DMS 273 treated with DMSO at 0.1 percent for 48 hours (cell line): ENCODE results near the gene CLDN7.
A peak's percentile ranks its signal among the peaks of the same experiment; 100 is the strongest.

ENCODE experiments used
- DNase-seq: peaks from one replicate; lab custom pipeline; 2025; lab: John Stamatoyannopoulos, UW

CLDN7 gene

DNA sequence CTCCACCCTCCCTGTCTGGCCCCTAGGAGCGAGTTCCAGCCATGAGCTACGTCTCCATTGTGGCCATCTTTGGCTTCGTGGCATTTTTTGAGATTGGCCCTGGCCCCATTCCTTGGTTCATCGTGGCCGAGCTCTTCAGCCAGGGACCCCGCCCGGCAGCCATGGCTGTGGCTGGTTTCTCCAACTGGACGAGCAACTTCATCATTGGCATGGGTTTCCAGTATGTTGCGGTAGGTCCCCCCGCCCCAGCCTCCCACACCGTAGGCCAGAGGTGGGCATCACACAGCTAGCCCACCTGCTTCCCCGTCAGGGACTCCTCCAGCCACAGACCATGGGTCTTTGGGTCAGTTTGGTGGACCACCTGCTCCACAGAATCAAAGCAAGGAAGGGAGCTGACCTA is 23.4 kb upstream of the CLDN7 start:
- DNase-seq = no peak

DNA sequence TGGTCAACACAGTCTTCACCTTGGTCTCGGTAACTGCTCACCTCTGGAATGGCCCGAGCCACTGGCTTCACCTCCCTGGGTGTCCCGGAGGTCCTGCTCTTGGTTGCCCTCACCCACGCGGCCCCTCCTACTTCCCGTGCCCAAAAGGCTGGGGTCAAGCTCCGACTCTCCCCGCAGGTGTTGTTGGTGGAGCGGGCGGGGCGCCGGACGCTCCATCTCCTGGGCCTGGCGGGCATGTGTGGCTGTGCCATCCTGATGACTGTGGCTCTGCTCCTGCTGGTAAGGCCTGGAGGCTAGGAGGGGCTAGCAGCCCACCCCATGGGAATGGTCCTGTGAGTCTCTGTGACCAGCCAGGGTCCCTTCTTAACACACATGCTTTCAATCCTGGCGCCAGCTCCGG is 22.6 kb upstream of the CLDN7 start:
- no peak for DNase-seq

DNA sequence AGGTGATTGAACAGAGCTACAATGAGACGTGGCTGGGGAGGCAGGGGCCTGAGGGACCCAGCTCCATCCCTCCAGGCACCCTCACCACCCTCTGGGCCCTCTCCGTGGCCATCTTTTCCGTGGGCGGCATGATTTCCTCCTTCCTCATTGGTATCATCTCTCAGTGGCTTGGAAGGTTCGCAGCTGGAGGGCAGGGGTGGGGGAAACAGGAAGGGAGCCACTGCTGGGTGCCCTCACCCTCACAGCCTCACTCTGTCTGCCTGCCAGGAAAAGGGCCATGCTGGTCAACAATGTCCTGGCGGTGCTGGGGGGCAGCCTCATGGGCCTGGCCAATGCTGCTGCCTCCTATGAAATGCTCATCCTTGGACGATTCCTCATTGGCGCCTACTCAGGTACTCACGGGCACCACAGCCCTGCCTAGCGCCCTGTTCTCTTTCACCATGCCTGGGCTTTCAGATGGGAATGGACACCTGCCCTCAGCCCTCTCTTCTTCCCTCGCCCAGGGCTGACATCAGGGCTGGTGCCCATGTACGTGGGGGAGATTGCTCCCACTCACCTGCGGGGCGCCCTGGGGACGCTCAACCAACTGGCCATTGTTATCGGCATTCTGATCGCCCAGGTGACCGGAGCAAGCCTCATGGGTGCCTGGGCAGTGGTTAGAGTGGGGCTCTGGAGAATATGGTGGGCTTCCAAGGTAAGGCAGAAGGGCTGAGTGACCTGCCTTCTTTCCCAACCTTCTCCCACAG is 21.4 kb upstream of the CLDN7 start:
- DNase-seq = no peak

DNA sequence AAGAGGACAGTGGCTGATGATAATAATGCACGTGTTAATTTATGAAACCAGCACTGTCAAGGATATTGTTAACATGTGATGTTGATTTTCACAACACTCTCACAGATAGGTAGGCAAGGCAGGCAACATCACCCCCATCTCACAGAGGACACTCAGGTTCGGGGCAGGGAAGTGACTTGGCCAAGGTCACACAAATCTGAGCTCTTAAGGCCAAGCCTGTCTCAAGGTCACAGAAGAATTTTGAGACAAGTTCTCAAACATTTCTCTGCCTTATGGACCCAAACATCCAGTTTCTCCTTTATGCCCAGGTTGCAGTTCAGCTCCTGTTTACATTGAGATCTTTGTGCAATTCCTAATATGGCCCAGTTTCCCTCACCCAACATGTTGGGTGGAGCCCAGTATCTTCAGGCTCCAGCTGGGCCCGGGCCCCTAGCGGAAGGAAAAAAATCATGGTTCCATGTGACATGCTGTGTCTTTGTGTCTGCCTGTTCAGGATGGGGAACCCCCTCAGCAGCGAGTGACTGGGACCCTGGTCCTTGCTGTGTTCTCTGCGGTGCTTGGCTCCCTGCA is 20.6 kb upstream of the CLDN7 start:
- no peak for DNase-seq

DNA sequence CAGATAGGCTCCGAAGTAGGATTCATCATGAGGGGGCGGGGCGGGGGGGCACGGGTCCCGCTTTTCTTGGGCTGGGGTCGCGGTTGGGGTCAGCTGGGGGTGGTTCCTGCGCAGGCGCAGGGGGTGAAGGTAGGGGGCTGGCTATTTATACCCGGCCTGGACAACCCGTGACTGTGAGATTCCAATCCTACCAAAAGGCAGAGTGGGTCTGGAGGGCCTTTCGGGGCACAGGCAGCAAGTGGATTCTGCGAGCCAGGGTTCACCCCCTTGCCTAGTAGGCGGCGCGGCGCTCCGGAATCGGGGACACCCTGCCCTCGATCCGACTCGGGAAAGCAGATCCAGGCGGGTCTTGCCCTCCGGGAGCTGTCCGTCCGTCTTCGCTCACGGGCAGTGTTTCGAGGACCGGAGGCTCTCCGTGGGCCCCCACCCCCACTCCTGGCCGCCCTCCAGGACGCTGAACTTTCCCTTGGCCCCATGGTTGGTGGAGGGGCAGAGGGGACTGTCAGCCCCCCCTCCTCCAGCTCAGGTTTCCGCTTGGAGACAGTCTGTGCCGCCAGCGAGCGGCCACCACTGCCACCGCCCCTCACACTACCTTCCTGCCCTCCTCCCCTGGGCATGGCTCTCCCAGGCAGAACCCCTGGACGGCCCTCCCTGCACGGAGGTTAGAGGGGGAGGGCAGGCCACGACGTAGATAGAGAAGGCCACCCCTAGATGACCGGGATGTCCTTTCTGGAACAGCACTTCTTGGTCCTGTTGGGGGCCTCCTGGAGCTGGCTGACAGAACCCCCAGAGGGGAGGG is 19.9 kb upstream of the CLDN7 start:
- no peak for DNase-seq

DNA sequence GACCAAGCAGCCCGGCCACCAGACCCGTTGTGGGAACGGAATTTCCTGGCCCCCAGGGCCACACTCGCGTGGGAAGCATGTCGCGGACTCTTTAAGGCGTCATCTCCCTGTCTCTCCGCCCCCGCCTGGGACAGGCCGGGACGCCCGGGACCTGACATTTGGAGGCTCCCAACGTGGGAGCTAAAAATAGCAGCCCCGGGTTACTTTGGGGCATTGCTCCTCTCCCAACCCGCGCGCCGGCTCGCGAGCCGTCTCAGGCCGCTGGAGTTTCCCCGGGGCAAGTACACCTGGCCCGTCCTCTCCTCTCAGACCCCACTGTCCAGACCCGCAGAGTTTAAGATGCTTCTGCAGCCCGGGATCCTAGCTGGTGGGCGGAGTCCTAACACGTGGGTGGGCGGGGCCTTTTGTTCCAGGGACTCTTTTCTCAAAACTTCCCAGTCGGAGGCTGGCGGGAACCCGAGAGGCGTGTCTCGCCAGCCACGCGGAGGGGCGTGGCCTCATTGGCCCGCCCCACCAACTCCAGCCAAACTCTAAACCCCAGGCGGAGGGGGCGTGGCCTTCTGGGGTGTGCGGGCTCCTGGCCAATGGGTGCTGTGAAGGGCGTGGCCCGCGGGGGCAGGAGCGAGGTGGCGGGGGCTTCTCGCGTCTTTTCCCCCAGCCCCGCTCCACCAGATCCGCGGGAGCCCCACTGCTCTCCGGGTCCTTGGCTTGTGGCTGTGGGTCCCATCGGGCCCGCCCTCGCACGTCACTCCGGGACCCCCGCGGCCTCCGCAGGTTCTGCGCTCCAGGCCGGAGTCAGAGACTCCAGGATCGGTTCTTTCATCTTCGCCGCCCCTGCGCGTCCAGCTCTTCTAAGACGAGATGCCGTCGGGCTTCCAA is 19.0 kb upstream of the CLDN7 start, which contains the start of gene SLC2A4:
TSS of gene SLC2A4 (plus strand) at position 645 of the 879 bp plus-strand sequence. CDS start at position 862, 217 bp downstream.
- peak; percentile 78 for DNase-seq

DNA sequence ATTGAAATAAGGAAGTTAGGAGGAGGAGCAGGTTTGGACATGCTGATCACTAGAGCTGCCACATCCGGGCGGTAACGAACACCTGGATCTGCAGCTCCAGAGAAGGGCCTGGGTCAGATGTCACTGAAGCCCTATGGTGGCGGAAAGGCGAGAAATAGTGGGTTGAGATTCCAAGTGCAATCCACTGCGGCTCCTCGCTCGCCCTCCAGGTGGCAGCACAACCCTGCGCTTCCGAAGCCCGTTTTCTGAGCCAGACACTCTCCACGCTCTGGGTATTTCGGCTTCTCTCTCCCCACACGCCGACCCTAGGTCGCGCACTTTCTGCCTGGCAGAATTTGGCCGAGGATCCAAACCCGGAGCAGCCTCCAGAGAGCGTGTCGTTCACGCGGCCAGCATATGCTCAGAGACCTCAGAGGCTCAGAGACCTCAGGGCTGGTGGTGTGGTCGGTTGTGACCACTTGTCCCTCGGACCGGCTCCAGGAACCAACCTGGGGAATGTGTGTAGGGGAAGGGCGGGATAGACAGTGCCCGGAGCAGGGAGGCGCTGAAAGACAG is 18.3 kb upstream of the CLDN7 start:
- peak; percentile 76 for DNase-seq

DNA sequence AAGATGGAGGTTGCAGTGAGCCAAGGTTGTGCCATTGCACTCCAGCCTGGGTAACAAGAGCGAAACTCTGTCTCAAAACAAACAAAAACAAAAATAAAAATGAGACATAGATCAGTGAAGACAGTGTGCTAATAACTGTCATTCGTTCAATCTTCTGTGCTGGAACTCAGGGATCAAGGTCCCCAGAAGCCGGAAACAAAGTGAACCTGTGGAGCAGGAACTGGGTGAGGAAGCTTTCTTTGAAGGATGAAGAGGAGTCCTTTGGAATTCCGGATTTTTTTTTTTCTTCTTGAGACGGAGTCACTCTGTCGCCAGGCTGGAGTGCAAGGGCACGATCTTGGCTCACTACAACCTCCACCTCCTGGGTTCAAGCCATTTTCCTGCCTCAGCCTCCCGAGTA is 17.2 kb upstream of the CLDN7 start:
- no peak for DNase-seq

DNA sequence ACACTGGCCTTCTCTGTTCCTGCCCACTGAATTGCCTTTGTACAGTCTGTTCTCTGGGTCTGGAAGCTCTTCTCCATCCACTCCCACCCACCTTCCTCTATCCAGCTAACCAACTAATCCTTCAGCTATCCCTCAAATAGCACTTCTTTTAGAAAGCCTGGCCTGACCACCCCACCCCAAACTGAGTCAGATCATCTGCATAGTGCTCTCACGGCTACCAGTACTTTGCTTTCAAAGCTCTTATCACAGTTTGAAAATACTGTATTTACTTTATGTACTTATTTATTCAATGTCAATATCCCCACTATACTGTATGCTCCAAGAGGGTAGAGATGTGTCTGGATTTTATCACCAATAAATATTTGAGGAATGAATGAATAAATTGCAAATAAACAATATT is 4.5 kb upstream of the CLDN7 start:
- no peak for DNase-seq

DNA sequence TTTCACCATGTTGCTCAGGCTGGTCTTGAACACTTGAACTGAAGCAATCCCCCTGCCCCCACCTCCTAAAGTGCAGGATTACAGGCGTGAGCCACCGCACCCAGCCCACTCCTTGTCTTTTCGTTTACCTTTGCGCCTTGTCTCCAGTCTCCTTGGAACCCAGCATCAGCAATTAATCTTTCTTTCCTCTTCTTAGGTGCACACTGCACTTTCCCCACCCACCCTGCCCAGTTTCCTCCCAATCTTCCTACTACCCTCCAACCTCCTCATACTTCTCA is 1.5 kb upstream of the CLDN7 start:
- no peak for DNase-seq

DNA sequence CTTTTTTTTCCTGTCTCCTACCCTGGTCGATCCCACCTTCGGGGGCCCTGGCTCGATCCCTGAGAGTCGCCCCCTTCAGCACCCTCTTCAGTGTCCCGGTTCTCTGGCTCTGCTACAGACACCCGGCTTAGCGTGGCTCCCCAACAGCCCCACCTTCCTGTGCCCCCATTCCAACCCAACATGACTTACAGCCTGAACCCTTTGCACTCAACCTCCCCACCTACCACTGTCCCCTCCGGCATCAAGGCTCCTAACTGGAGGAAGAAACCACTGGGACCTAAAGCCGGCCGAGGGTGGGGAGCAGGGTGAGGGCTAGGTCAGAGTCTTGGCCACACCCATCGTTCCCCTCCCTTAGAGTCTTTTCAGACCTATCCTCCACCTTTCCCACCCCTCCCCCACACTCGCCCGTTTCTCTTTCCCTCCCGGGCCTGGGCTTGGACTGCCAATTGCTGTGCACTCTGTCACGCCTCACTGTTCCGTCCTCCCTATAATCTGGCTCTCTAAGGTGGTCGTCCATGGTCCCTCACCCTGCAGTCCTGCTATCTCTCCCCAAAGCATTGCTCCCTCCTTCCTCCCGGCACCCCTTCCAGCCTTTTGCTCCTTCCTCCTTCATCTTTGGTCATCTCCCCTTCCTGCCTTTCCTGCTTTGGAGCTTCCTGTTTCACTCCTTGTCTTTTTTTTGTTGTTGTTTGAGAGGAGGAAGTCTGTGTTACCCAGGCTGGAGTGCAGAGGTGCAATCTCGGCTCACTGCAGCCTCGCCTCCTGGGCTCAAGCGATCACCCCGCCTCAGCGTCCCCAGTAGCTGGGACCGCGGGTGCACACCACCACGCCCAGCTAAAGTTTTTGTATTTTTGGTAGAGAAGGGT is 890 bp upstream of the CLDN7 start:
- DNase-seq = no peak

DNA sequence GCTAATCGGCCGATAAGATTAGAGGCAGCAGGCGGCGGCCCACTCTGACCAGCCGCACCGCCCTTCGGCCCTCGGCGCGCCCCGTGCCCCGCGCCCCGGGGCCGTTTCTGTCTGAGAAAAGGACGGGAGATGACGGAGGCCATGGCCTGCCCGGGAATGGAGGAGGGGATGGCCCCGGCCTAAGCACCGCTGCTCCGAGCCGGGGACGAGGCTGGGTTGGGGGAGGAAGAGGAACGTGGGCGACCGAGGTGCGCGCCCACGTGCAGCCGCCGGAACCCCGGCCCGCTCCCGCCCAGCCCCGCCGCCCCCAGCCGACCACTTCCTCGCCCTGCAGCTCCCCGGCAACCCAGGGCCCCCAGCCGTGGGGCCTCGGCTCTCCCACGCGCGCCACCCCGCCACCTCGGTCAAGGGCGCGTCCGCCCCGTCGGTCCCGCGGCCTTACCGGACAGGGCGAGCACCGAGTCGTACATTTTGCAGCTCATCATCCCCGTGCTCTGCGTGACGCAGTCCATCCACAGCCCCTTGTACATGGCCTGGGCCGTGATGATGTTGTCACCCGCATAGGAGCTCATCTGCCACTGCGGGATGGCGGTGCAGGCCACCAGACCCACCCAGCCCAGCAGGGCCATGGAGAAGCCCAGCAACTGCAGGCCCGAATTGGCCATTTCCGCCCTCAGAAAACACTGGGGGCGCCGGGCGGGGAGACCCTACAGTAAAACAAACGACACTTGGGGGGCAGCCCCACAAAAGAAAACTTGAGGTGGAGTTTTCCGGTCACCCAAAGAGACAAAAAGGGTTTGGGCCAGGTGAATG is 693 bp downstream of the CLDN7 start:
- no peak for DNase-seq

DNA sequence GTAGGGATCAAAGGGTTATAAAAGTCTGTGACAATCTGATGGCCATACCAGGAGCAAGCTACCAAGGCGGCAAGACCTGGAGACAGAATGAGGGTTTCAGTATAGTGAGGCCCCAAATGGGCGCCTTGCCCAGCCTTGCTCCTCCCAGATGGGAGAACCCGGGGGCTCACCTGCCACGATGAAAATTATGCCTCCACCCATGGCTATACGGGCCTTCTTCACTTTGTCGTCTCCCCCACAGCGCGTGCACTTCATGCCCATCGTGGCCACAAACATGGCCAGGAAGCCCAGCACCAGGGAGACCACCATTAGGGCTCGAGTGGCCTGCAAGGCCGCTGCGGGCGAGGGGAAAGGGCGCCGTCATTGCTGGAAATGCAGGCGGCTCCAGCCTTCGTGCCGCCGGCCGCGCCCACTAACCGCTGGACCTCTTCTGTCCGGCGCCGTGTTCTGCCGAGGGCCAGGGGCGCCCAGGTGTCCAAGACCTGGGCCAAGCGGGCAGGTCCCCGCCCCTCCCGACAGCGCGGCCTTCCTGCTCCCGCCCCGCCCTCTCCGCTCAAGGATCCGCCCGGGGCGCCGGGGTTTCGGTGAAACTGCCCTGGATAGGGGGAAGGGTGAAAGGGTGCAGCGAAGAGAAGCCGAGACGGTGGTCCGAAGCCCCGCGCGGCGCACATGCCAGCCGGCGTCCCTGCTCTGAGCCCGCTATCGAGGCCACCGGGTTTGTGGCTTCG is 1.5 kb downstream of the CLDN7 start:
- DNase-seq = no peak

DNA sequence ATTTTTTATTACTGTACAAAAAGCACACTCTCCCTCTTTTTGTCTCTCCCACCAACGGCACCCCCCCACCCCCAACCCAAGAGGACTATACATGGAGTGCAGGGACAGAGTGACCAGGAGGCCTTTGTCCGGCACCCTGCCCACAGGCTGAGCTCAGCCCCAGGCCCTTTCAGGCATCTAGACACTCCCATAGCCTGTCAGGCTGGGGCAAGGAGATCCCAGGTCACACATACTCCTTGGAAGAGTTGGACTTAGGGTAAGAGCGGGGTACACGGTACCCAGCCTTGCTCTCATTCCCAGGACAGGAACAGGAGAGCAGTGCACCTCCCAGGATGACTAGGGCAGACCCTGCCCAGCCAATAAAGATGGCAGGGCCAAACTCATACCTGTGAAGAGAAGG is 2.1 kb downstream of the CLDN7 start:
- no peak for DNase-seq

DNA sequence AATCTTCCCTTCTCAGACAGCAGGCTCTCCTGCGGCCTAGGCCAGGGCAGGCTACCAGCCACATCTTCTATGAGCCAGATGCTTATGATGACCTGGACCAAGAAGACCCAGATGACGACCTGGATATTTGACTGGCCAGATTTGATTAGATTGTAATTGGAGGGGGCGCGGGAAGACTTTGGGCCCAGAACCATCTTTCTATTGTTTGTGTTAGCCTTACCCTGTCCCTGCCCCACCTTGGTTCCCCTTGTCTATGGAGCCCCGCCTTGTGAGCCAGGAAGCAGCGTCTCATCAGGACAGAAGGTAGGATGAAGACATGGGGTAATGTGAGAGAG is 2.8 kb downstream of the CLDN7 start:
- DNase-seq = no peak

DNA sequence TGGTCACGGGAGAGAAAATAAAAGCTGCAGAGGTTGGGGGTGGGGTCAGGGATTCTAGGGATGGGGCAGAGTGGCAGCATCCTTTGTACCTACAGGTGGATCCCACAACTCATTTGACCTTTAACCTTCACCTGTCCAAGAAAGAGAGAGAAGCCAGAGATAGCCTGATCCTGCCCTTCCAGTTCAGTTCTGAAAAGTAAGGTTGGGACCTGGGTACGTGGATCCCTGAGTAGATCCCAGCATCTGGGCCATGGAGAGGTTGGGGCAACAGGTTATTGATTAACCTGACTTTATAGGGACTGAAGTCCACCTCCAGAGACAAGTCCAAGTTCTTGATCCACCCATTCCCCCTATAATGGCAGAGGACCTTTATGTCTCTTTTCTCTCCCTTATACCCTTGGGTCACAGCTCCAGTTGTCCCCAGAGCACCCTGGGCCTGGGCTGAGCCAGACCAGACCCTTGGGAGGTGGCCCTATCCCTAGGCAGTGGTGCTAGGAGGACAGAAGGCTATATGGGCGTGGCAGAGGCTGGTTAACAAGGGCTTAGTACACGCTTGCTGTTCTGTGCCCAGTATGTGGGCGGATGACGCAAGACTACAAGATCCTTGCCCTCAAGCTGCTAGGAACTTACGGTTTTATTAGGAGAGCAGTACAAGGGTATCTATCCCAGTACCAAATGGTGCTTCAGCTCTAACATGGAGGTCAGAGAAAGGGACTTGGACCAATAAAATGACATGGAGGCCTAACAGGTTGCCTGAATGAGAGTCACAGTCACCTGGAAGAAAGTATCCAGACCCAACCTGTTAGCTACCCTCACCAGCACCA is 3.3 kb downstream of the CLDN7 start:
- no peak for DNase-seq

DNA sequence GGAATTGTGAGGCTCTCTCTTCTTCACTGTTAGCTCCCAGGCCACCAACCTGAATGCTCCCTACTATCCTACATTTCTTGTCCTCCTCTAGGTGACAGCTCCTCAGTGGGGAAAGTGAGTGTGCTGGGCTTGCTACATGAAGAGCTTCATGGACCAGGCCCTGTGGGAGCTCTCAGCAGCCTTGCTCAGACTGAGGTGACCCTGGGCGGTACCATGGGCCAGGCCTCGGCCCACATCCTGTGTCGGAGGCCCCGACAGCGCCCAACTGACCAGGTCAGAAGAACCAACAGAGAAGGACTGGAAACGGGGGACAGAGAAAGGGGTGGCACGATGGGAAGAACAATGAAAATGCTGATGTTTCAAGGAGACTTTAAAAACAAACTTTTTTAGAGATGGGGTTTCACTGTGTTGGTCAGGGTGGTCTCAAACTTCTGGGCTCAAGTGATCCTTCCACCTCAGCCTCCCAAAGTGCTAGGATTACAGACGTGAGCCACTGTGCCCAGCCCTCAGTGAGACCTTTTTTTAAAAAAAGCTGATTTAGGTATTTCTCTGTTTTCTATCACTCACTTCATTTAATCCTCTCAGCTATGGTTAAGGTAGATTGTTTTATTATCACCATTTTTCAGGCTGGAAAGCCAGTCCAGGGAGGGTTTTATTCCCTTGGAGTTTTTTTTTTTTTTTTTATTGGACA is 5.4 kb downstream of the CLDN7 start:
- DNase-seq = no peak

DNA sequence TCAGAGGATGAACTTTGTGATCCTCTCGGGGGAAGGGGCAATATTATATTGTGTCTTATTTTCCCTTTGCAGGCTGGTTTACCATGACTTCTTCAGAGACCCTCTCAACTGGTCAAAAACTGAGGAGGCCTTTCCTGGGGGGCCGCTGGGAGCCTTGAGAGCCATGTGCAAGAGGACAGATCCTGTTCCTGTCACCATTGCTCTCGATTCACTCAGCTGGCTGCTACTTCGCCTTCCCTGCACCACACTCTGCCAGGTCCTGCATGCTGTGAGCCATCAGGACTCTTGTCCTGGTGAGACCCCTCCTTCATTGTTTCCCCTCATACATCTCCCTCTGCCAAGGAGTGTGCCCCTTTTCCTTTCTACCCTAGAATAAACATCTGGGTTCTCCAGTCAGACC is 7.8 kb downstream of the CLDN7 start:
- DNase-seq = no peak
